GM19463 (cell line): ENCODE results near the gene ZMYM5.
"Not testable (repeated sequence)": the region's sequence is repeated elsewhere in the genome, so short reads cannot be mapped to it uniquely, and the experiment has no call there.

Experiments
- ATAC-seq: cut with Tn5 transposase; IDR thresholded peaks from one replicate; pipeline ENCODE4 v1.9.1; 2021; ENCODE audit warnings: mild to moderate bottlenecking, moderate library complexity; ENCODE audit not compliant: unreplicated experiment

Gene ZMYM5

GRCh38 chr13:19863323-19864023 is at the start of gene ZMYM5:
TSS of gene ZMYM5 (minus strand) at chr13:19863649. CDS start at chr13:19852180, 11,469 bp downstream.
- ATAC-seq: peak; percentile 82

DNA sequence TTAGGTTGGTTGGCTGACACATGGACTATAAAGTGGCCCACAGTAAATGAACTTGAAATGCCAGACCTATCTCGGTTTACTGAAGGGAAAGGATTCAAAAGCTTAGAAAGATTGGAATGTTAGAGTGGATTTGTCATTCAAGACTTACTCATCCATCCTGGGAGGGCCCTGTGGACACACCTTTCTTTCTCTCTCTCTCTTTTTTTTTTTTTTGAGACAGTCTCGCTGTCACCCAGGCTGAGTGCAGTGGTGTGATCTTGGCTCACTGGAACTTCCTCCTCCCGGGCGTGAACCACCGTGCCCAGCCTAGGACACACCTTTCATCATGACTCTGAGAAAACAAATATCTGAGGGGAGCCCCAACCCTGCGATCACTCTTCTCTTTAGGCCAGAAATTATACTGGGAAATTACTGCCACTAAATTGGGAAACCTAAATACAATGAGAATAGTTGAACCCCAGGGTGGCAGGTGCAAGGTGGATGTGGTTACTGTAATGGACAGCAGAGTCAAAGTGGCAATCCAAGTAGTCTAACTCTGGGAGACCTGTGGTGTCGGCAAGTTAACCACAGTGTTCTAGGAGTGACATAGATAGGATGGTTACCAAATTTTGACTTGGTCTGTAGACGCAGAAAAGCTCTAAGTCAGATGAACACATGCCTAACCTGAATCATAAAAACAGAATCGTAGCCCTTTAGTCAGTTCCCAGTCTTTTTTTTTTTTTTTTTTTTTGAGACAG is 47.1 kb upstream of the ZMYM5 start:
- no peak for ATAC-seq

- ATAC-seq: no peak
Observed at GRCh38 chr13:19908350-19908986, 45.0 kb upstream of the ZMYM5 start.

DNA sequence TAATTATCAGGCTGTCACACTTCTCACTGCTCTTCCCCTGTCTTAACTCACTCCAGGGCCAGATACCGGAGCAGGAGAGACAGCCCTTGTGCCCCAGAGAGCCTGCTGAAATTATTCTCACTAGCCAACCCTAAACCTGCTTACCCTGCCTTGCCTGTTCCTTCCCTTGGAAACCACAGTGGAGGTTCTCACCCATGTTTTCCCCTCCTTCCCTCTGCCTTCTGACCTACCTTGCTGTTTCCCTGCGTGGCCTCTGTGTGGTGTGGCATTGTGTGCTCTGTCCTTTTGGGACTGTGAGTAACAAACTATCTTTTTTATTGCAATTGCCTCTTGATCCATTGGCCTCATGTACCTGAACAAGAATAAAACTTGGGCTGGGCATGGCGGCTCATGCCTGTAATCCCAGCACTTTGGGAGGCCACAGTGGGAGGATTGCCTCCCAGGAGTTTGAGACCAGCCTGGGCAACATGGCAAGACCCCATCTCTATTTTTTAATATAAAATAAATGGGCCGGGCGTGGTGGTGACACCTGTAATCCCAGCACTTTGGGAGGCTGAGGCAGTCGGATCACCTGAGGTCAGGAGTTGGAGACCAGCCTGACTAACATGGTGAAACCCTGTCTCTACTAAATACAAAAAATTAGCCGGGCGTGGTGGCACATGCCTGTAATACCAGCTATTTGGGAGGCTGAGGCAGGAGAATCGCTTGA is 42.2 kb upstream of the ZMYM5 start:
- ATAC-seq: not testable (repeated sequence)

- ATAC-seq: no peak
Observed at GRCh38 chr13:19890030-19890429, 26.6 kb upstream of the ZMYM5 start.

GRCh38 chr13:19888799-19889198 is 25.4 kb upstream of the ZMYM5 start:
- no peak for ATAC-seq

DNA sequence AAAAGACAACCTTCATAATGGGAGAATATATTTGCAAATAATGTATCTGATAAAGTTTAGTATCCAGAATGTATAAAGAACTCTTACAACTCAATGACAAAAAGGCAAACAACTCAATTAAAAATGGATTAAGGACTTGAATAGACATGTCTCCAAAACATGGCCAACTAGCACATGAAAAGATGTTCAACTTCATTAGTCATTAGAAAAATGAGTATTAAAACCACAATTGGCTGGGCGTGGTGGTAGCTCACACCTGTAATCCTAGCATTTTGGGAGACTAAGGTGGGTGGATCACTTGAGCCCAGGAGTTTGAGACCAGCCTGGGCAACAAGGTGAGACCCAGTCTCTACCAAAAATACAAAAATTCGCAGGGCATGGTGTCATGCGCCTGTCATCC is 18.8 kb upstream of the ZMYM5 start:
- ATAC-seq: no peak

GRCh38 chr13:19881641-19882040 is 18.2 kb upstream of the ZMYM5 start:
- ATAC-seq: no peak

DNA sequence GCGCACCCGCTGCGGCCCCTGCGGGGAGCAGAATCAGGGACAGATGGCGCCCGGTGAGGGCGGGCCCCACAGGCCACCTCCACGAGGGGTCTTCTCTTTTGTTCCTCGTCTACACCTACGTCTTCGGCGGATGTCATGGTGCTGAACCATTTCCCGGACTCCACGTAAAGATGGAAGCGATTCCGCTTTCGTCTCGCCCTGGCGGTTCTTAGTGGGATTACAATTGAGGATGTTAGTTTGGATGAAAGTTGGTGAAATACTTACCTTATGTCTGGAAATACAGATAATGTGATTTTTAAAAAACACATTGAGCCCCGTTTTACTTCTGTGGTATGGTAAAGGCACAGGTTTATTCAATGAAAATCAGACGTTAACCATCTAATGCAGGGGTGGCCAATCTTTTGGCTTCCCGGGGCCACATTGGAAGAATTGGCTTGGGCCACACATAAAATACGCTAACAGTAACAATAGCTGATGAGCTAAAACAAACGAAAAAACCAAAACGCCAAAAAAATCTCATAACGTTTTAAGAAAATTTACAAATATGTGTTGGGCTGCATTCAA is 1.4 kb upstream of the ZMYM5 start:
- ATAC-seq: no peak

GRCh38 chr13:19864024-19864745 is 736 bp upstream of the ZMYM5 start:
- peak; percentile 26 for ATAC-seq

DNA sequence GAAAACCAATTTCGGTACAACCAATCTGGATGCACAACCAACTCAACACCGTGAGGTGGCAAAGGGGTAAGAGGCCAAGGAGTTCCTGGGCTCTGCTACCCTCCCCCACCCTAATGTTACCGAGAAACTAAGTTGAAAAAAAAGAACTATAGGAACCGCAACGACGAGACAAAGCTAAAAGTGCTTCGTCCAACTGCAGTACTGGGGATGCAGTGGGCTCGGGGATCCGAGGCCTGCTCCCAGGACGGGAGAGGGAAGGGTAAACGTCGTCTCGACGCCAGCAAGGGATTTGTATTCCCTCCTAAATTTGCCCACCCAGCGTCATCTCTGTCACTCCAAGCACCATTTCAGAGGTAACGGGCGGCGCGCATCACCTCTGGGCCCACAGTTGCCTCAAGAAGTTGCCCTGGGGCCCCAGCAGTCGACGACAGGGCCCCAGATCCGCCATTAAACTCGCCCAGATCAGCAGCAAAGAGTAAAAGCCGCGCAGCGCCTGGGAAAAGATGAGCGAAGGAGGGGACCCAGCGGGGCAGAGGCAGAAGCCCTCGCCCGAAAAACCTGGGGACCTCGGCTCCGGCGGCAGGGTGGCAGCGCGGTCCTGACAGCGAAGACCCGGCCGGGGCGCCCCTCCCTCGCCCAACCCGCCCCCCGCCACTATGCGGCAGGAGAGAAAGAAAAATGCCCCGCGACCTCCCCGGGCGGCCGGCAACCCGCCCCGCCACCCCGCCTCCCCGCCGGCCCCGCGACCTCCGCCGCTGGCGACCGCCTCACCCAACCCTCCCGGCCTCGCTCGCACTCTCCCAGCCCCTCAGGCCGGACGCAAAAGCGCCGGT is 752 bp downstream of the ZMYM5 start:
- ATAC-seq: no peak

GRCh38 chr13:19861762-19862161 is 1.7 kb downstream of the ZMYM5 start:
- ATAC-seq: no peak

DNA sequence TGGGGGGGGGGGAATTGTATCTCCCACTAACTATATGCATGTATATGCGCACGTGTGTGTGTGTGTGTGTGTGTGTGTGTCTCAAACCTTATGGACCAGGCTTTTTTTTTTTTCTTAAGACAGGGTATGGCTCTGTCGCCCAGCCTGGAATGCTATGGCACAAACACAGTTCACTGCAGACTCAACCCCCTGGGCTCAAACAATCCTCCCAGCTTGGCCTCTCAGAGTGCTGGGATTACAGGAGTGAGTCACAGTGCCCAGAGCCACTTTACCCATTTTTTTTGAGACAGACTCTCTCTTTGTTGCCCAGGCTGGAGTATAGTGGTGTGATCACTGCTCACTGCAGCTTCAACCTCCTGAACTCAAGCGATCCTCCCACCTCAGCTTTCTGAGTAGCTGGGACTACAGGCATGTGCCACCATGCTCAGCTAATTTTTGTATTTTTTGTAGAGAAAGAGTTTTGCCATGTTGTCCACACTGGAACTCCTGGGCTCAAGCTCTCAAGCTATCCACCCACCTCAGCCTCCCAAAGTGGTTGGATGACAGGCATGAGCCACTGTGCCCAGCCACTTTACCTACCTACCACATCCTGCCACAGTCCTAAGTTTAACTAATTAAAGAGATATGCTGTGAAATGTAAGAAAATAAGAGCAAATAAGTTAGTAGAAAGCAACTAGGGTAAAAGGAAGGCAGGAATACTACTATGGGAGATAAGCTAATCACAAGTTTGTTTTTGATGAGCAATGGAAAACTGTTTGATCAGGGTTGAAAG is 2.4 kb downstream of the ZMYM5 start:
- ATAC-seq: no peak

- not testable (repeated sequence) for ATAC-seq
Observed at GRCh38 chr13:19857637-19858036, 5.8 kb downstream of the ZMYM5 start.

DNA sequence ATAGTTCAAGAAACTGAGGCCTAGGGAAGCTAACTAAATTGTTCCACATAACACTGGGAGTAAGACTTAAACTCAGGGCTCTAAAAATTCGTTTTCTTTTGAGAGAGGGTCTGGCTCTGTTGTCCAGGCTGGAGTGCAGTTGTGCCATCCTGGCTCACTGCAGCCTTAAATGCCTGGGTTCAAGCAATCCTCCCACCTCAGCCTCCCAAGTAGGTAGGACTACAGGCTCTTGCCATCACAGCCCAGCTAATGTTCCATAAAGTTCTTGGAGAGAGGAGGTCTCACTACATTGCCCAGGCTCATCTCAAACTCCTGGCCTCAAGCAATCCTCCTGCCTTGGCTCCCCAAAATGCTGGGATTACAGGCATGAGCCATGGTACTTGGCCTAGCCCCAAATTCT is 10.7 kb downstream of the ZMYM5 start:
- ATAC-seq: no peak

DNA sequence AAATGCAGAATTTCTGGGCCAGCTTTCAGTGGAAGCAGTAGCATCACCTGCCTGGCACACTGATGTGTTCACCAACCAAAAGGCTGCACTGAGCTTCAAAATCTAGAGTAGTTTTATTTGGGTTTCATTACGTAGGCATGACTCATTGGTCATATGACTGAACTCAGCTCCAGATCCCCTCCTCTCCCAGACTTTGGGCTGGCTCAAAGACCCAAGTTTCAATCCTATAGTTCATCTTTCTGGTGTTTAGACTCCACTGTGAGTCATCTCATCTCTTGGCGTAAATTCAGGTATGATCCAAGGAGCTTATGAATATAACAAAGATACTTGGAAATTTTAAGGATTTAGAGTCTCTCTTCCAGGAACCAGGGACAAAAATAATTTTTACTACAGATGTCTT is 17.7 kb downstream of the ZMYM5 start:
- ATAC-seq: no peak

GRCh38 chr13:19838865-19839275 is 24.6 kb downstream of the ZMYM5 start:
- no peak for ATAC-seq

DNA sequence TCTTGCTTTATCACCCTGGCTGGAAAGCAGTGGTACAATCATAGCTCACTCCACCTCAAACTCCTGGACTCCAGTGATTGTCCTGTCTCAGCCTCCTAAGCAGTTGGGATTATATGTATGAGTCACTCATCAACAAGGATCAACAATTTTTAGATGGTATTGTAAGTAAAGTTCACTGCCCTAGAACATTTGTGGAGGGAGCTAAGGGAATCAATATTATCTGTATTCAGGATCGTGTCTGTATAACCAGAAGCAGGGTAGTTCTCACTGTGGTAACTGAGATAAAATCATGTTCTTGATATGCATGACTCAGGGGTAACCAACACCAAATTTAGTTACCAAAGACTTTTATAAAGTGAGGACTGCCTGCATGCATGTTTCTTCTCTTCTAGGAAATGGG is 27.0 kb downstream of the ZMYM5 start:
- no peak for ATAC-seq

DNA sequence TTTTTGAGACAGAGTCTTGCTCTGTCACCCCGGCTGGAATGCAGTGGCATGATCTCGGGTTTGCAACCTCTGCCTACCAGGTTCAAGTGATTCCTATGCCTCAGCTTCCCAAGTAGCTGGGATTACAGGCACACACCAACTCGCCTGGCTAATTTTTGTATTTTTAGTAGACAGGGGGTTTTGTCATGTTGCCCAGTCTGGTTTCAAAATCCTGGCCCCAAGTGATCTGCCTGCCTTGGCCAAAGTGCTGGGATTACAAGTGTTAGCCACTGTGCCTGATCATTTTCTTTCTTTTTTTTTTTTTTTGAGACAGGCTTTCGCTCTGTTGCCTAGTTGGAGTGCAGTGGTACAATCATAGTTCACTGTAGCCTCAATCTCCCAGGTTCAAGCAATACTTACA is 28.7 kb downstream of the ZMYM5 start:
- ATAC-seq: no peak
